IMR-90 (cell line): Measurements from ENCODE around the gene CPXM1. TPM values are rescaled to one million over a fixed set of nuclear protein-coding genes. Genes with fewer than 3 reads are reported as not detected.

Experiments used
- ATAC-seq: fragments of 200-7000 bp; cut with Tn5 transposase; 2 replicates; pipeline ENCODE4 v1.9.1; 2020; ENCODE audit warnings: low read depth, mild to moderate bottlenecking, moderate library complexity
- BruUV-seq: library from RNA; stranded (reverse); fragments of 400-500 nt; replicated peaks from 2 replicates; lab custom pipeline; 2021; lab: Mats Ljungman, UMichigan
- CTCF ChIA-PET: fragments of 300-600 bp; formaldehyde crosslinking; extraction: SDS; loops from one replicate; lab custom pipeline; 2021; ENCODE audit warnings: antibody characterized with exemption; lab: Yijun Ruan, JAX
- POLR2A ChIA-PET: fragments of 300-600 bp; sonication (Branson Sonifier 250); formaldehyde crosslinking; loops from one replicate; lab custom pipeline; 2022; ENCODE audit warnings: antibody characterized with exemption; ENCODE audit not compliant: unreplicated experiment; lab: Charles Lee
- DNase-seq: peaks from one replicate; pipeline ENCODE4 v3.0.0; 2013
- H2AFZ ChIP-seq: replicated peaks from 2 replicates; pipeline ENCODE3; 2013; ENCODE audit warnings: low read length, mild to moderate bottlenecking; ENCODE audit not compliant: poor library complexity
- H2AK5ac ChIP-seq: 2 replicates; pipeline ENCODE4 v1.6.1; 2013; ENCODE audit warnings: low read depth, low read length, inconsistent platforms
- H2AK9ac ChIP-seq: replicated peaks from 2 replicates; pipeline ENCODE3; 2013; ENCODE audit warnings: mild to moderate bottlenecking, low read depth, low read length, moderate library complexity; ENCODE audit not compliant: poor library complexity
- H2BK120ac ChIP-seq: 2 replicates; pipeline ENCODE4 v1.6.1; 2013; ENCODE audit warnings: low read depth, low read length, inconsistent platforms
- H2BK15ac ChIP-seq: 3 replicates; pipeline ENCODE4 v1.6.1; 2013; ENCODE audit warnings: low read depth, low read length, inconsistent platforms
- H2BK20ac ChIP-seq: 2 replicates; pipeline ENCODE4 v1.6.1; 2013; ENCODE audit warnings: low read depth, mild to moderate bottlenecking, inconsistent platforms, low read length, moderate library complexity
- H2BK5ac ChIP-seq: 2 replicates; pipeline ENCODE4 v1.6.1; 2013; ENCODE audit warnings: mild to moderate bottlenecking, low read depth, low read length, inconsistent platforms; ENCODE audit not compliant: poor library complexity, severe bottlenecking
- H3K14ac ChIP-seq: replicated peaks from 2 replicates; pipeline ENCODE4 v1.6.1; 2013; ENCODE audit warnings: low read depth, low read length, inconsistent platforms
- H3K18ac ChIP-seq: 2 replicates; pipeline ENCODE4 v1.6.1; 2013; ENCODE audit warnings: low read depth, low read length, control low read depth
- H3K23ac ChIP-seq: 2 replicates; pipeline ENCODE4 v1.6.1; 2013; ENCODE audit warnings: low read depth, low read length, inconsistent platforms
- H3K27ac ChIP-seq: 2 replicates; pipeline ENCODE4 v1.5.1; 2013; ENCODE audit warnings: mild to moderate bottlenecking, control low read depth, low read length; ENCODE audit not compliant: insufficient read depth
- H3K27me3 ChIP-seq: 2 replicates; pipeline ENCODE4 v1.6.1; 2013; ENCODE audit warnings: low read length; ENCODE audit not compliant: control insufficient read depth, insufficient read depth
- H3K36me3 ChIP-seq: 2 replicates; pipeline ENCODE4 v1.6.1; 2013; ENCODE audit warnings: low read length, mixed read lengths; ENCODE audit not compliant: control insufficient read depth, insufficient read depth
- H3K4ac ChIP-seq: 2 replicates; pipeline ENCODE4 v1.6.1; 2013; ENCODE audit warnings: low read depth, low read length, inconsistent platforms
- H3K4me1 ChIP-seq: 2 replicates; pipeline ENCODE4 v1.6.1; 2013; ENCODE audit warnings: low read length, mixed read lengths; ENCODE audit not compliant: control insufficient read depth, insufficient read depth
- H3K4me2 ChIP-seq: 2 replicates; pipeline ENCODE4 v1.6.1; 2013; ENCODE audit warnings: low read depth, mild to moderate bottlenecking, control low read depth, low read length, moderate library complexity
- H3K4me3 ChIP-seq: 2 replicates; pipeline ENCODE4 v1.5.1; 2013; ENCODE audit warnings: low read depth, mild to moderate bottlenecking, control low read depth, low read length, moderate library complexity; ENCODE audit not compliant: insufficient read depth
- H3K56ac ChIP-seq: 2 replicates; pipeline ENCODE4 v1.6.1; 2013; ENCODE audit warnings: low read length, inconsistent platforms; ENCODE audit not compliant: insufficient read depth; ENCODE audit errors: extremely low read depth
- H3K79me1 ChIP-seq, 2 experiments: 2 replicates each; pipeline ENCODE4 v1.6.1; 2013; ENCODE audit warnings: low read length in 2 of 2, inconsistent platforms in 1 of 2, low read depth in 1 of 2
- H3K9ac ChIP-seq: 2 replicates; pipeline ENCODE4 v1.6.1; 2013; ENCODE audit warnings: low read depth, low read length, control low read depth
- H3K9me1 ChIP-seq: 2 replicates; pipeline ENCODE4 v1.6.1; 2013; ENCODE audit warnings: low read length, inconsistent platforms; ENCODE audit not compliant: insufficient read depth
- H3K9me3 ChIP-seq: 2 replicates; pipeline ENCODE4 v1.6.1; 2013; ENCODE audit warnings: low read length; ENCODE audit not compliant: control insufficient read depth, insufficient read depth
- H4K20me1 ChIP-seq: 2 replicates; pipeline ENCODE4 v1.6.1; 2013; ENCODE audit warnings: low read length, inconsistent platforms; ENCODE audit not compliant: insufficient read depth
- H4K5ac ChIP-seq: 2 replicates; pipeline ENCODE4 v1.6.1; 2013; ENCODE audit warnings: mild to moderate bottlenecking, low read depth, low read length, control low read depth
- H4K8ac ChIP-seq, 2 experiments: 2 replicates each; pipeline ENCODE4 v1.6.1; 2013; ENCODE audit warnings: low read depth in 2 of 2, low read length in 2 of 2, control low read depth in 1 of 2, inconsistent platforms in 1 of 2
- H4K91ac ChIP-seq: 2 replicates; pipeline ENCODE4 v1.6.1; 2013; ENCODE audit warnings: low read depth, low read length, inconsistent platforms; ENCODE audit not compliant: insufficient read depth
- CEBPB ChIP-seq: IDR thresholded peaks from 2 replicates; pipeline ENCODE4 v1.6.1; 2012; ENCODE audit warnings: low read depth, low read length, improper control_type of control experiment
- CHD1 ChIP-seq: IDR thresholded peaks from 2 replicates; pipeline ENCODE4 v1.6.1; 2012; ENCODE audit warnings: low read depth, low read length, improper control_type of control experiment
- MAFK ChIP-seq: IDR thresholded peaks from 2 replicates; pipeline ENCODE4 v1.6.1; 2012; ENCODE audit warnings: low read depth, low read length, improper control_type of control experiment
- MXI1 ChIP-seq: IDR thresholded peaks from 2 replicates; pipeline ENCODE4 v1.6.1; 2012; ENCODE audit warnings: low read depth, mild to moderate bottlenecking, low read length, moderate library complexity, borderline replicate concordance
- NFE2L2 ChIP-seq: fragments of 150-350 bp; IDR thresholded peaks from 2 replicates; pipeline ENCODE4 v1.6.1; 2016; ENCODE audit warnings: low read depth, mild to moderate bottlenecking, low read length
- WGBS, 2 experiments: methylation state at CpG; one replicate each; pipeline versions ENCODE4 v1.1.5 to v1.1.7; 2013; ENCODE audit warnings: missing lambda C conversion rate in 2 of 2; ENCODE audit not compliant: insufficient read length in 1 of 2; ENCODE audit errors: extremely low coverage in 2 of 2; 5-methylcytosine and 5-hydroxymethylcytosine counted together
- dilution Hi-C: fragments of 300-500 bp; cut with HindIII; formaldehyde crosslinking; loops from one replicate; pipeline ENCODE4 v1.14.3; 2018; ENCODE audit warnings: low sequenced_read_pairs; ENCODE audit not compliant: unreplicated experiment
- in situ Hi-C: fragments of 300-500 bp; cut with MboI; formaldehyde crosslinking; loops from 3 replicates; pipeline ENCODE4 v1.14.3; 2019; ENCODE audit warnings: low sequenced_read_pairs, inconsistent platforms, mixed read lengths
- intact Hi-C: fragments of 100-400 bp; cut with micrococcal nuclease; formaldehyde crosslinking; loops from 2 replicates; pipeline ENCODE4 v1.10.0; 2022
- polyA plus RNA-seq, 3 experiments: library from polyadenylated mRNA; depleted of rRNA; stranded (reverse); fragments of >200 nt; gene quantifications; 2 replicates each; pipeline ENCODE4 v1.2.3, GENCODE V29; 2012; ENCODE audit warnings: low replicate concordance in 1 of 3
- total RNA-seq: library from RNA; depleted of rRNA; stranded (reverse); fragments of >200 nt; gene quantifications from 2 replicates; pipeline ENCODE4 v1.2.3, GENCODE V29; 2012
- TF ChIP-seq, protein P1 (sequence below): fragments of 150-350 bp; IDR thresholded peaks from 2 replicates; pipeline ENCODE4 v1.6.1; 2017; ENCODE audit warnings: mild to moderate bottlenecking, antibody characterized with exemption, low read length, low read depth

CPXM1 gene
- total and polyA plus RNA-seq, 2 of the 4 experiments (the other 2 are of a cell fraction) = 1.1 to 4.6 TPM

DNA sequence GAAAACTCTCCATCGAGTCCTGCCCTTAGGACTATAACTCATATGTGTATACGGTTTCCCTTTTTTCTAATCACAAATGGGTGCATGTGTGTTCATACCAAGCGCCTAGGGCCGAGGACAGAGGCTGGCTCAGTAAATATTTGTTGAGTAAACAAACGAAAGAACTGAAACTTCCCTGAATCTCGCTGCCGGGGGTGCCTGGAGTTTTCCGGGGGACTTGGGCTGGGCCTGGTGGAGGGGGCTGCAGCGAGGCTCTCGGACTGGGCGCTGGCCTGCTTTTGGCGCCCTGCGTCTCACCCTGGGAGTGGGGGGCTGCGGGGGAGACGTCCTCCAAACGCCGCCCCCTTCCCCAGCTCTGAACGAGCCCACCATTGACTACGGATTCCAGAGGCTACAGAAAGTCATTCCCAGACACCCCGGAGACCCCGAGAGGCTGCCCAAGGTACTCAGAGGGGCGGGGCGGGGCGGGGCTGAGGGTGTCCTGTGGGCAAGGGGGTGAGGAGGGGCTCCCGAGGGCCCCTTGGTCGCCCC is 49.0 kb downstream of the CPXM1 start:
- Histone ChIP-seq H4K5ac (no peak overlapping the region), H3K4me1 (peaks cover 8% of the 10 kb centered on the region; the same call in 1 of the 2 replicates), H2AFZ (peak overlapping the region; percentile 87), H4K8ac (no peak overlapping the region), H2BK20ac (no peak overlapping the region), H4K20me1 (no peaks in the 10 kb centered on the region), H3K14ac (no peak overlapping the region), H3K27me3 (peaks cover 60% of the 10 kb centered on the region), H3K23ac (no peak overlapping the region), H3K9ac (no peak overlapping the region), H3K18ac (no peak overlapping the region), H3K4me3 (peak overlapping the region; percentile 19), H3K9me3 (no peaks in the 10 kb centered on the region), H3K4ac (no peak overlapping the region), H2BK5ac (no peak overlapping the region), H2BK15ac (no peak overlapping the region), H3K9me1 (no peaks in the 10 kb centered on the region), H3K56ac (no peak overlapping the region), H3K36me3 (no peaks in the 10 kb centered on the region), H3K4me2 (peak overlapping the region; percentile 65), H3K79me1 (no peaks in the 10 kb centered on the region), H2BK120ac (no peak overlapping the region), H4K91ac (no peak overlapping the region), H2AK5ac (no peak overlapping the region), H2AK9ac (no peak overlapping the region), H3K27ac (no peak overlapping the region)
- no peak for TF ChIP-seq CEBPB
- TF ChIP-seq NFE2L2 = no peak
- no peak for TF ChIP-seq MAFK
- TF ChIP-seq, protein P1, sequence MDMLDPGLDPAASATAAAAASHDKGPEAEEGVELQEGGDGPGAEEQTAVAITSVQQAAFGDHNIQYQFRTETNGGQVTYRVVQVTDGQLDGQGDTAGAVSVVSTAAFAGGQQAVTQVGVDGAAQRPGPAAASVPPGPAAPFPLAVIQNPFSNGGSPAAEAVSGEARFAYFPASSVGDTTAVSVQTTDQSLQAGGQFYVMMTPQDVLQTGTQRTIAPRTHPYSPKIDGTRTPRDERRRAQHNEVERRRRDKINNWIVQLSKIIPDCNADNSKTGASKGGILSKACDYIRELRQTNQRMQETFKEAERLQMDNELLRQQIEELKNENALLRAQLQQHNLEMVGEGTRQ = no peak
- TF ChIP-seq MXI1 = no peak
- no peak for TF ChIP-seq CHD1
- BruUV-seq = no TSS peak
- dilution Hi-C loops (no loop called here), in situ Hi-C loops (loop anchor here (5.0 to 10.0 kb wide), 2 partner anchors 101 to 243 kb away; no protein-coding TSS in a partner anchor), intact Hi-C loops (no loop called here)
- DNase-seq (no peak), ATAC-seq (peak; percentile 8)
- POLR2A ChIA-PET = no interaction called here
- CTCF ChIA-PET = no interaction called here
- no CpG with 5 or more reads among the region's 26 CpGs for WGBS, 2 experiments
